Hematopoietic multipotent progenitor cell (in vitro differentiated cells): Measurements from ENCODE around the gene PPIA. TPM values are rescaled to one million over a fixed set of nuclear protein-coding genes. Genes with fewer than 3 reads are reported as not detected.
A peak's percentile ranks its signal among the peaks of the same experiment; 100 is the strongest.

ENCODE experiments used
- DNase-seq, 3 donors: peaks; one replicate each; pipeline ENCODE4 v3.0.0-alpha.2; 2011 to 2015; ENCODE audit warnings: low read depth in 2 of 3, low spot score in 2 of 3
- total RNA-seq: library from RNA; depleted of rRNA; stranded (reverse); fragments of >200 nt; gene quantifications from one replicate; pipeline ENCODE4 v1.2.3, GENCODE V29; 2012

The PPIA gene
- 1,284 TPM for total RNA-seq

DNA sequence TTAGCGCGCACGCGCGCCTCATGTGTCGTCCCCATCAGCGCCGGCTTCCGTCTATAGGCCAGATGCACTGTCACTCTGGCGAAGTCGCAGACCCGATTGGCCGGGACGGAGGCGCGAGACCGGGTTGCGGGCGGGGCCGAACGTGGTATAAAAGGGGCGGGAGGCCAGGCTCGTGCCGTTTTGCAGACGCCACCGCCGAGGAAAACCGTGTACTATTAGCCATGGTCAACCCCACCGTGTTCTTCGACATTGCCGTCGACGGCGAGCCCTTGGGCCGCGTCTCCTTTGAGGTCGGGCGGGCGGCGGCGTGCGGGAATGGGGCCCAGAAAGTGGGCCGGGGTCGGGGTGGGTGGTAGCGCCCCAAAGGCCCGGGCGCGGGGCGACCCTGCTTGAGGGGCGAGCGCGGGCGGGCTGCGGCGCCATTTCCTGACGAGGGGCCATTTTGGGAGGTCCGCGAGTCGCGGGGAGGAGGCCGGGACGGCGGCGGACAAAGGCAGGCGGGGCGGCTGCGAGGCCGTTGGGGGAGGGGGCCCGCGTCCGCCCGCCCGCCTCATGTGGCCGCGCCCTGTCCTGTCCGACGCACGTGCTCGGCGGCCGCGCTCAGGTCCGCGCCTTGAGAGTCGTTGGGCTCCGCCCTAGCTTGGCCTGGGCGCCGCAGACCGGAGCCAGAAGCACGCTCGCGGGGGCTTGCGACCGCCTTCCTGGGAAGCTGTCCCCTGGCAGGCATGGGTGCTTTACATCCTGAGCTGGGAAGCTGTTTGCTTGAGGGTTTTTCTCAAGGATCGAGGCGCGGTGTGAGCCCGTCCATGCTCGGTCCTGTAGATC lies at the start of gene PPIA:
PPIA (plus strand) TSS at position 178 of the 825 bp plus-strand sequence; CDS start at position 222, 44 bp downstream.
- DNase-seq: peak; percentile 95 to 99 (median 98)

DNA sequence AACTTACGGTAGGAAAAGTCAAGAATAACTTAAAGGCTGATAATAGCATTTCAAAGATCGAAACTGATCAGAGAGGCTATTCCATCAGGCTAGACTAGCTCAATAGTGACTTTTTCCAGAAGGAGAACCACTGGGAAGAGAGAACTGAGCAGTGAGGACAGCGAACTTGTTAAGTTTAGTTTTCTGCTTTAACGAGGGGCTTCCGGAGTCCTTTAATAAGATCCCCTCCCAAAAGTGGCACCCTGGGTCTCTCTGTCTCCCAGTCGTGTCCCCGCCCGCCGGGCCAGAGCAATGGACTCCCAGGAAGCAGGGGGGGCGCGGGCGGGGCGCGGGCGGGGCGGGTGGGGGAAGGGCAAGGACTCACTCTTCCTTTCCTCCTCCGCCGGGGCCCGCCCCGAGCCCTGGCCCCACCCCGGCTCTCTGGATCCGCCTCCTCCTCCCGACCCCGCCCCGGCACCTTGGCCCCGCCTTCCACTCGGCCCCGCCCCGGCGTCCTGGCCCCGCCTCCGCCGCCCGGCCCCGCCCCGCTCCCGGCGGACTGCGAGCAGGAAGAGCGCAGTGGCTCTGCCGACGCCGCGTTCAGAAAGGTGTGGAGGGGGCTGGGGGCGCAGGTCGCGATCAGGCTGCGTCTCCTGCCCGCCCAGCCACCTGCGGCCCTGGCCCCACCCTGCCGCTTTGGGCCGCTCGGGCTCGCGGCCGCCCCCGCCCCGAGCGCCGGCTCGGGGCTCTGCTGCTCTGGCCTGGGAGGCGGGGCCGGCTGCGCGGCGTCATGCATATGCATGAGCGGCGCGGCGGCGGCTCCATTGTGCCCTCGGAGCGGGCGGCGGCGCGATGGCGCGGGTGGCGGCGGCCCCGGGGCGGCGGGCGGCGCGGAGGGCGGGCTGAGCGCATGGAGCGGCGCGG lies 48.2 kb upstream of the PPIA start, which contains the start of gene ZMIZ2:
ZMIZ2 (plus strand) TSS at position 803 of the 903 bp plus-strand sequence. CDS start 7,403 bp downstream, outside the sequence.
- DNase-seq: peak; percentile 90 to 94 (median 90)

DNA sequence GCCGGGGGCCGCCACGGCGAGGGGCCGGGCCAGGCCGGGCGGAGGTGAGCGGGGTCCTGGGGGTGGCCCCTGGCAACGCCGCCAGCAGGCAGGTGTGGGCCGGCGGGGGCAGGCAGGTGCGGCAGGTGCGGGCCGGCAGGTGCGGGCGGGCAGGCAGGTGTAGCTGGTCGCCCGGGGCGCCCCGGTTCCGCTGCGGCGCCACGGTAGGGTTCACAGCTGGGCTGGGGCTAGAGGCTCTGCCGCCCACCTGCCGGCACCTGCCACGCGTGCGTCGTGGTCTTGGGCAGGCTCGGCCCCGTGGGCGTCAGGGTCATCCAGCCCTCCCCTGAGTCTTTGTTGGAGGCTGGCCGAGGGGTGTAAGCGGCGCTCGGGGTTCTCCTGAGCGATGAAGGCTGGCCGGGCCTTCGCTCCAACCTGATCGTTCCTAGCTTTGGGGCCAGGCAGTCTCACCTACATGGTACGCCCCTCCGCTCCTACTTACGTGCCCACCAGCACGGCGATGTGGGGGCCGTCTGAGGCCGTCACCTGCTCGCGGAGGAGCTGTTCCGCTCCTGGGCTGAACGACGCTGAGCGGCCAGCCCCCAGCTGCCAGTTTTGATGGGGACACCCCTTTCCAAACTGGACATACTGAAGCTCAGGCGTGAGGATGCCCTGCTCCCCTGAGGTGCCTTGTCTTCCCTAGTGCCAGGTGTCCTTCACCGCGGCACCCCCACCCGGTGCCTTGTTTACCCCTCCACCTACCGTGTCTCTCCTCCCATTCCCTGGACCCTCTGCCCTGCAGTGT lies 47.3 kb upstream of the PPIA start:
- peak in 1 of 3 donors; percentile 14 for DNase-seq

DNA sequence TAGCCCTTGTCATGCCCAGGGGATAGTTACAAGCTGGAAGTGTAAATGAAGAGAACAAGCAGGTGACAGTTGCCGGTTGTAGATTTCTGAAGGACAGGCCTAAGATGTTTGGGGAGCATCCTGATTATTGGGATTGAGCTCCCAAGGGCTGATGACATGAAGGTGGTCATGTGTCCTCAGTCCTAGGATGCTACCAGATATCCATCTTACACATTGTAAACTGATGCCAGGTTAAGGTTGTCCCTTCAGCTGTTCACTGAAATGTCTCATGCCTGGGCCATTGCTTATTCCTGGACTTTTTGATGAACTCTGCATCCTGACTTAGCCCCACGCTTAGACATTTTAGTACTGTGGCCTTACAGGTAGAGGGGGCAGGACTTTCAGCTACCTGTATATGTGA lies 46.5 kb upstream of the PPIA start:
- DNase-seq: no peak

DNA sequence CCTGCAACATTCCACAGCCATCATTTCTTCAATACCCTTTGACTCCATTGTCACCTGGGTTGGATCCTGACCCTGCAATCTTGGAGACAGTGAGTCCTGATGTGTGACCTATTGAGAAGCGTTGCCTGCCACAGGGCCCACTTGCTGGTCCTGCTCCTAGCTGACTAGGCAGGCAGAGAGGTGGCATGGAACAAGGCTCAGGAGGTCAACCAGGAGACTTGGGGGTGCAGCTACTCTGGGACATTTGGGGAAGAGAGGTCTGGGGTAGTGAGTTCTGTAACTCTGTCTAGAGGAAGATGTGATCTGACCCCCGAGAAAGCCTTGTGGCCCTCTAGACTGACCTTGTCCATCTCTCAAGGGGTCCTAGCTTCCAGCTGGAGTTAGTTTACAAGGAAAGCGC lies 46.1 kb upstream of the PPIA start:
- no peak for DNase-seq

DNA sequence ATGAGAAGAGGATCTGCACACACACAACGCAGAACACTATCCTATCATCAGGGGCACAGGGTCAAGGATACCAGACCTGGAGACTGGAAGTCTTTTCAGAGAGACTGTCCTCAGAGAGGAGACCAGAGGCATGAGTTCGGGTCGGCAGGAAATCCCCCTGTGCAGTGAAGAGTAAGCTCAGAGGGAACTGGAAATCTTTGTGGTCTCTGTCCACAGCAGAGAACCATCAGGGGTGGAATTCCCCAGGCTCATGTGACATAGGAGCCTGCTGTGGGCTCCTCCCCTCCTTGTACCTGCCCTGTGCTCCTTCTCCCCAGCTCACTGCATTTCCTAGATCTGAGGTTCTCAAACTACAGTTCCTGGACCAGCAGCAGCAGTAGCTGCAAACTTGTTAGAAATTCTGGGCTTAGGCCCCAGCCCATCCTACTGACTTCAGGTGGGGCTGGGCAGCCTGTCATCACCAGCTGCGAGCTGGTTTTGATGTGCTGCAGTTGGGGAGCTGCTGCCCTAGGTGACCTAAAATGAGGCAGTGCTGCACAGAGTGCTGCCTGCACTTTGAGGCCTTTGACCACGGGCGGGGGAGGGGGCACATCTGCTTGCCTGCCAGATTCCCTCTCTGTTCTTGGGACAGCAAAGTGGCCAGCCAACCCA lies 45.4 kb upstream of the PPIA start:
- DNase-seq: peak in 2 of 3 donors; percentile 31 to 69

DNA sequence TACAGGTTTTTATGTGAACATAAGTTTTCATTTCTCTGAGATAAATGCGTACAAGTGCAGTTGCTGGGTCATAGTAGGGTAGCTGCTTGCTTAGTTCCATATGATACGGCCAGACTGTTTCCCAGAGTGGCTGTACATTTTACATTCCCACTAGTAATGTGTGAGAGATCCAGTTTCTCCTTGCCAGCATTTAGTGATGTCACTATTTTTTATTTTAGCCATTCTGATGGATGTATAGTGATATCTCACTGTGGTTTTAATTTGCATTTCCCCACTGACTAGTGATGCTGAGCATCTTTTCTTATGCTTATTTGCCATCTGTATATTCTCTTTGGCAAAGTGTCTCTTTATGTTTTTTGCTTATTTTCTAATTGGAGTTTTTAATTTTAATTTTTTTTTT lies 43.7 kb upstream of the PPIA start:
- no peak for DNase-seq

DNA sequence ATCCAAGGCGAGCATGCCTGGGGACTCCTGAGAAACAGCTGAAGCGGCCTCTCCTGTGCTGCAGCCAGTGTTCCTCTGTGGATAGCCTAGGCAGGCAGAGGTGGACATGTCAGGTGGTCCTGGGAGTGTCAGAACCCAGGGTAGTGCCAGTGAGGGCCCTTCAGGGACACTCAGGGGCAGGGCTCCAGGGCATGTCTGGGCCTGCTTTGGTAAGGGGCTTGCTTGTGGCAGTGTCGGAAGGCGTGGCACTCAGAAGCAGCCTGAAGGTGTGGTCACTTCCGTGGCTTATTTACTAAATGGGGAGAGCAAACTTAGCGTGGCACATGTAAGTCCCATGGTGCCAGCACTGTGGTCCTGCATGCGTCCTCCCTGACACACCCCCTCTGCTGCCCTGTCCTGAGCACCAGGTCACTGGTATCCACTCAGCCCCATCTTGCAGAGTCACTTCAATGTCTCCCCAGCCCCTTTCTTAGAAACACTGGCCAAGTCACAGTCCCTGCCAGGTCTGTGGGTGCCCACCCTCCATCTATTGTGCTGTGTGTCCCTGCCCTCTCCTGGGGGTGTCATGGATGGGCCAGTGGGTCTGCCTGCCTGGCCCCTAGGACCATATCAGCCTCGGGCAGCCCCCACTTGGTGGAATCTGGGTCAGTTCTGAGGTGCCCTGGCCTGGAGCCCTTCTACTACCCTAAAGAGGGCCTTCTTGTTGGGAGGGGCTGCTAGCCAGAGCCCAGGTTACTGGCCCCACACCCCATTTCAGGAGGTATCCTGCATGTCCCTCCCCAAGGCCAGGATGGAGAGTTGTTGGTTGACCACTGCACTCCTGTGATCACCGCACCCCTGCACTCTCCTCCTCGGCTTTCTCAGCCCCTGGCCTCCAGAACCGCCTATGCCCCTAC lies 41.4 kb upstream of the PPIA start:
- DNase-seq: no peak

DNA sequence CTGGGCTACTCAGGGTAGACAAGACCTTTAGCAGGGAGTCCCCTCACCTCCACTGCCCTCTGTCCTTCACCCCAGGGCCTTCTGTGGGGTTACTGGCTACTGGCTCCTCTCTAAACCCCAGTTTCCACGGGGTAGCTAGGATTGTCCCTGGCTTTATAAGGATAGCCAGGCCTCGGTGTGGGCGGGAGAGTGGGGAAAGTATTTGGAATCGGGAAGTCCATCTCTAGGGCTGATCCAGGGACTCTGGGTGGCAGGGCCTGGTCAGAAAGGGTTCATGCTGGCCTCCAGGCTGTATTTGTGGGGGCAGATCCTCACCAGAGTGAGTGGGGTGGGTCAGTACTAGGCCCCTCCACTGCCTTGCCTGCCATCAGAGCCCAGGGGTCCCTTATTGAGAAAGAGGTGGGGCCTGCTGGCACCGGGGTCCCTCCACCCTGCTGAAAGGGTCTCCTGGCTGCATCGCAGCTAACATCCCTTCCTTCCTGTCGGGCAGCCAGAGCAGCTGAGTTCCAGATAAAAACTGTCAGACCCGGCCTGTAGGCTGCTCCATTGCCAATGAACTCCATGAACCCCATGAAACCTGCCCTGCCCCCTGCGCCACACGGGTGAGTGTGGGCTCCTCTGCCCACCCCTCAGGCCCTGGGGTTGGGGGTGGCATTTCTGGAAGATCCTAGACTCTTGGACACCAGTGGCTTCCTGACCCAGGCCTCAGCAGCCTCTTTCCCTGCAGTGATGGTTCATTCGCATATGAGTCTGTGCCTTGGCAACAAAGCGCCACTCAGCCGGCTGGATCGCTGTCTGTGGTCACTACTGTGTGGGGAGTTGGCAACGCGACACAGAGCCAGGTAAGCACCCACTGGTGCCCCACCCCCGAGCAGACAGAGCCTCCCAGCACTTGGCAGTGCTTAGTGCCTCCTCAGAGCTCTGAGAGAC lies 40.5 kb upstream of the PPIA start:
- no peak for DNase-seq

DNA sequence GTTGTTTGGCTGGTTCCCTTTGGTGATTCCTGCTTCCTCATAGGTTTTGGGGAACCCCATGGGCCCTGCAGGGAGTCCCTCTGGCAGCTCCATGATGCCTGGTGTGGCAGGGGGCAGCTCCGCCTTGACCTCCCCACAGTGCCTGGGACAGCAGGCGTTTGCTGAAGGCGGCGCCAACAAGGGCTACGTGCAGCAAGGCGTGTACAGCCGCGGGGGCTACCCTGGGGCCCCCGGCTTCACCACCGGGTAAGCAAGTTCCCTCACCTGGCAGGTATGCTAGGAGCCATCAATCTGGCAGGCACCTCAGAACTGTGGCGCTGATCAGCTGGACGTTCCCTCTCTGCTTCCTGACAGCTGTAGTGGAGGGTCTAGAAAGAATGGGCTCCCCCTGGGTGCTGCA lies 39.6 kb upstream of the PPIA start:
- DNase-seq: no peak

DNA sequence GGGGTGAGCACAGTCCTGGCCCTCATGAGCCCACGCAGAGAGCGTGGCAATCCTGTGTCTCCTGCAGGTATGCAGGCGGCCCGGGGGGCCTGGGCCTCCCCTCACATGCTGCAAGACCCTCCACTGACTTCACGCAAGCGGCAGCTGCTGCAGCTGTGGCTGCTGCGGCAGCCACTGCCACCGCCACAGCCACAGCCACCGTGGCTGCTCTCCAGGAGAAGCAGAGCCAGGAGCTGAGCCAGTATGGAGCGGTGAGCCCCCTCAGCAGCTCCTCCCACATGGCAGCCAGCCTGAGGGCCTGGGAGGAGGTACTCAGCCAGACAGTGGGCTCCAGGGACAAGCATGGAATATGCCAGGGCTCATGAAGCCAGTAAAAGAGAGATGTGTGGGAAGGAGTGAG lies 39.2 kb upstream of the PPIA start:
- no peak for DNase-seq

DNA sequence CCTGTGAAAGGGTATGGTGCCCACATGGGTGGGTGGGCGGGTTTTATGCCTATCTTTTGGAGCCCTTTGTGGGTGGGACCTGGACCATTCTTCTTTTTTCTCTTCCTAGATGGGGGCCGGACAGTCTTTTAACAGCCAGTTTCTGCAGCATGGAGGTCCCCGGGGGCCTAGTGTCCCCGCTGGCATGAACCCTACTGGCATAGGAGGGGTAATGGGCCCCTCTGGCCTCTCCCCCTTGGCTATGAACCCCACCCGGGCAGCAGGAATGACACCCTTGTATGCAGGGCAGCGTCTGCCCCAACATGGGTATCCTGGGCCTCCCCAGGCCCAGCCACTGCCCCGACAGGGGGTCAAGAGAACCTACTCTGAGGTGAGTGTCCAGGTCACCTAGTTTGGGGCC lies 38.7 kb upstream of the PPIA start:
- DNase-seq: no peak

DNA sequence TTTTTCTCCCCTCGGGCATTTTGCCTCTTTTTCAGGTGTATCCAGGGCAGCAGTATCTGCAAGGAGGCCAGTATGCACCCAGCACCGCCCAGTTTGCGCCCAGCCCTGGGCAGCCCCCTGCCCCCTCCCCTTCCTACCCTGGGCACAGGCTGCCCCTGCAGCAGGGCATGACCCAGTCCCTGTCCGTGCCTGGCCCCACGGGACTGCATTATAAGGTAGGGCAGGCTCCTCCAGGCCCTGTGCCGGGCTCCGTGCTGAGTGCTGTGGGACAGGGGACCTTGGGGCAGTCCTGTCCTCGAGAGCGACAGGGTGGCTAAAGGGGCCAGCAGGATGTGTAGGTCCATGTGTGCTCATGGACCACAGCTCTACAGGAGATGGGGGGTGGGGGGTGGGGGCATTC lies 37.2 kb upstream of the PPIA start:
- DNase-seq: no peak

DNA sequence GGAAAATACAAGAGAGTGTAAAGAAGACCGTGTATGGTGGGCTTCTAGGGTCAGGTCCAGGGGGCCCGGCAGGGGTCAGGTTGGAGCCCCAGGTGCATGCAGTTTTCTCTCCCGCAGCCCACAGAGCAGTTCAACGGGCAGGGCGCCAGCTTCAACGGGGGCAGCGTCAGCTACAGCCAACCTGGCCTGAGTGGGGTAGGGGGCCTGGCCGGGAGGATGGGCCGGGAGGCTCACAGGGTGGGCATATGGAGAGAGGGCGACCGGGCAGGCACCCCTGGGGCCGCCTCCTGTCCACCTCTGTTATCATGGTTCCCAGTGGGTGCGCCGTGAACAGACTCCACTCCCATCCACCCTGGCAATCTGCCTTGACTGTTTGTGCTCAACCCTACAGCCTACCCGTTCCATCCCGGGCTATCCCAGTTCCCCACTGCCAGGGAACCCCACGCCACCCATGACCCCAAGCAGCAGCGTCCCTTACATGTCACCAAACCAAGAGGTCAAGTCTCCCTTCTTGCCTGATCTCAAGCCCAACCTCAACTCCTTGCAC lies 36.4 kb upstream of the PPIA start:
- DNase-seq: no peak

DNA sequence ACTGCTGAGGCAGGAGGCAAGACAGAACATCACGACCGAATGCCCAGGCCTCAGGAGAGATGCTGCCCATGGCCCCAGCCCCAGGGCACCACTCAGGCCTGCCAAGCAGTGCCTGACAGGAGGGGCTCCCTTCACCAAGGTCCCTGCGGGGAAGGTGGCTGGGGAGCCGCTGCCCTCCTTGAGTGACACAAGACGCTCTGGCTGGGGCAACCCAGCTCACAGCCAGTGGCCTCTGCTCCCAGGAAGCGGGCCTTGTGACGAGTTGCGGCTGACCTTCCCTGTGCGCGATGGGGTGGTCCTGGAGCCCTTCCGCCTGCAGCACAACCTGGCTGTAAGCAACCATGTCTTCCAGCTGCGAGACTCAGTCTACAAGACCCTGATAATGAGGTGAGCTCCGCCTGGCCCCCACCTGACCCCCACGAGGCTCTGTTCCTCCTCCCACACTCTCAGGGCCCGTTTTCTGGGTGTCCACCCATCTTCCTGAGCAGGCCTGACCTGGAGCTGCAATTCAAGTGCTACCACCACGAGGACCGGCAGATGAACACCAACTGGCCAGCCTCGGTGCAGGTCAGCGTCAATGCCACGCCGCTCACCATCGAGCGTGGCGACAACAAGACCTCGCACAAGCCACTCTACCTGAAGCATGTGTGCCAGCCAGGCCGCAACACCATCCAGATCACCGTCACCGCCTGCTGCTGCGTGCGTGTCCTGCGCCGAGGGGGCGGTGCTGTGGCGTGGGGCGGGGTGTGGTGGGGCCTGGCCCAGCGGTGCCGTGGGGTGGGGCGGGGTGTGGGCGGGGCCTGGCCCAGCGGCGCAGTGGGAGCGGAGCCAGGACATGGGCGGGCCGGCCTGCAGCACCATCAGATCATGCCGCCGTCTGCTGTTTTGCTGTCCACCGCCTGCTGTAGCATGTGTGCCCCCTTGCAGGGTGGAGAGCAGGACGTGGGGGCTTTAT lies 35.0 kb upstream of the PPIA start:
- no peak for DNase-seq

DNA sequence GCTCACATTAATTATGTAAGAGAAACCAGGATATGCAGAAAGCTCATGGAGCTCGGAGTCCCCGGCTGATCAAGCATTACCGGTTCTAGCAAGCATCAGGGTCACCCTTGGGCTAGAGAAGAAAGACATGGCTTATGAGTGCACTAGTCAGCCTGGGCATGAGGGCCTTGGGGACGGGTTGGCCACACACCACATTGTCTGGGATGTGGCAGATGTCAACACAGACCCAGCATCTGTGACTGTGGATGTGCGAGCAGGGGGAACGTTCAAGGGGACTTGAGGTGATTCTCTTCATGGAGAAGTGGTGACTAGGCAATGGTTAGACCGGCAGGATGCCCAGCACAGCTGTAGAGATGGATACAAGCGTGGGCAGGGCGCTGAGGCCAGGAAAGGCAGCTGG lies 34.2 kb upstream of the PPIA start:
- DNase-seq: no peak
